DND-41 (cell line): ENCODE data around the gene MED29.

Source experiments
- EZH2 ChIP-seq: IDR thresholded peaks from 3 replicates; pipeline ENCODE4 v1.6.1; 2012; ENCODE audit warnings: borderline replicate concordance, low read depth, mild to moderate bottlenecking, moderate library complexity, low read length, inconsistent platforms; ENCODE audit not compliant: severe bottlenecking
- TF ChIP-seq, protein P1 (sequence below): IDR thresholded peaks from 2 replicates; pipeline ENCODE4 v1.5.1; 2012; ENCODE audit warnings: borderline replicate concordance, low read length, moderate library complexity, mild to moderate bottlenecking; ENCODE audit not compliant: poor library complexity, severe bottlenecking; ENCODE audit errors: extremely low read depth

DNA sequence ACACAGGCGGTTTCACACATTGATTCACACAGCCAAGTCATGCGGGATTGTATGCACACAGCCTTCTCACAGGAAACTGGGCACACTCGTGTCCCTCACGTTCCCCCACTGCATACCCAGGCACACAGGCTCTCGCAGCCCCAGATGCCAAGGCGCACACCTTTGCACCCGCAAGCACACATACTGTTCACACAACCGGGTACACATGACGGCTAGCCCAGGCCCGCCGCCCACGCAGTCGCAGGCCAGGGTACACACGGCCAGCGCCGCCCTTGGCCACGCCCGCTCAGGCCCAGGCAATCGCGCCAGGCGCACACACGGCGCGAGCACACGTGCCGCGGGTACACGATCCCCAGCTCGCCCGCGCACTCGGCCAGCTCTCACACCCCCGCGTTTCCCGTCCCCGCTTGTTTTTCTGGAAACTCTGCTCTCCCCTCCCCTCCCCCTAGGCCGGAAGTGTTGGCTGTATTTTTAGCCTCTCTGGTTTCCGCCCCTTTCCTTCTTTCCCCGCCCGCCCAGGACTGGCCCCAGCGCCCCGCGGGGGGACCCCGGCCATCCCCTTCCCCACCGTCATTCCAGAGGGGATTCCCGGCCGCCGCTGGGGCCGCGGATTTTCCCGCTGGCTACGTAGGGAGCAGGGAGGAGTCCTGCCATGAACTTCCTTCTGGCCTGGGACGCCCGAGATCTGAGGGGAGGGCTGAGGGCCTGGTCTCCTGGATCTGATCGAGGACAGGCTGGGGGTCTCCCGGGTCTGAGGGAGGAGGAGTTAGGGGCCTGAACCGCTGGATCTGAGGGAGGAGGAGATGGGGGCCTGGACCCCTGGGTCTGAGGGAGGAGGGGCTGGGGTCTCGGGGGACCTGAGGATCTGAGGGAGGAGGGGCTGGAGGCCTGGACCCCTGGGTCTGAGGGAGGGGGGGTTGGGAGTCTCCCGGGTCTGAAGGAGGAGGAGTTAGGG is 11.4 kb downstream of the MED29 start:
- TF ChIP-seq EZH2, result no peak
- TF ChIP-seq, protein P1, sequence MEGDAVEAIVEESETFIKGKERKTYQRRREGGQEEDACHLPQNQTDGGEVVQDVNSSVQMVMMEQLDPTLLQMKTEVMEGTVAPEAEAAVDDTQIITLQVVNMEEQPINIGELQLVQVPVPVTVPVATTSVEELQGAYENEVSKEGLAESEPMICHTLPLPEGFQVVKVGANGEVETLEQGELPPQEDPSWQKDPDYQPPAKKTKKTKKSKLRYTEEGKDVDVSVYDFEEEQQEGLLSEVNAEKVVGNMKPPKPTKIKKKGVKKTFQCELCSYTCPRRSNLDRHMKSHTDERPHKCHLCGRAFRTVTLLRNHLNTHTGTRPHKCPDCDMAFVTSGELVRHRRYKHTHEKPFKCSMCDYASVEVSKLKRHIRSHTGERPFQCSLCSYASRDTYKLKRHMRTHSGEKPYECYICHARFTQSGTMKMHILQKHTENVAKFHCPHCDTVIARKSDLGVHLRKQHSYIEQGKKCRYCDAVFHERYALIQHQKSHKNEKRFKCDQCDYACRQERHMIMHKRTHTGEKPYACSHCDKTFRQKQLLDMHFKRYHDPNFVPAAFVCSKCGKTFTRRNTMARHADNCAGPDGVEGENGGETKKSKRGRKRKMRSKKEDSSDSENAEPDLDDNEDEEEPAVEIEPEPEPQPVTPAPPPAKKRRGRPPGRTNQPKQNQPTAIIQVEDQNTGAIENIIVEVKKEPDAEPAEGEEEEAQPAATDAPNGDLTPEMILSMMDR, result no peak
